ENCODE results near the gene TAAR8. TPM values are rescaled to one million over a fixed set of nuclear protein-coding genes. Genes with fewer than 3 reads are reported as not detected.

TAAR8 gene
- total RNA-seq, 4 donors from 2014 or later: not detected

DNA sequence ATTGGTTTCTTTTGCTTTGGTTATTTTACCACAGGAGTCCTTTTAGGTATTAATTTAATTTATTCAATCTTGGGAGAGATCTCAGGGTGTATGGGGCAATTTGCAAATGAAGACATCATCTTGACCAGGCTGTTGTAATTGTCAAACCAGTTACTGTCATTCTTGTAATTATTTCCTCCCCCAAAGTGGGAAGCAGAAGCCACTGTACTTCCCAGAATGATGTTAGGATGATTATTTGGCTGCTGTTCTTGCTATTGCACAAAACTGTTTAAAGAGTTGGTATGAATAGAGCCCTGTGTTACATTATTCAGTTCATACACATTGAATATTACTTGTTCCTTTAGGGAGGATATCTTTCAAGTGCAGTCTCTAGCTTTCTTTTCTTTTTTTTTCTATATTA is 19.3 kb downstream of the TAAR8 start:
- intact Hi-C loops (cut with DNase I): no loop called here
- DNase-seq: no peak
- Histone ChIP-seq H3K27me3 (no peaks in the 10 kb centered on the region), H3K9me3 (no peaks in the 10 kb centered on the region), H3K4me1 (no peaks in the 10 kb centered on the region), H3K4me3 (replicated peaks in 1 of 3) (no peak overlapping the region), H3K27ac (no peak overlapping the region), H3K36me3 (no peaks in the 10 kb centered on the region)
- no peak for TF ChIP-seq POLR2A (IDR thresholded peaks at IDR 0.05)
- no peak for TF ChIP-seq CTCF (IDR thresholded peaks at IDR 0.05)

DNA sequence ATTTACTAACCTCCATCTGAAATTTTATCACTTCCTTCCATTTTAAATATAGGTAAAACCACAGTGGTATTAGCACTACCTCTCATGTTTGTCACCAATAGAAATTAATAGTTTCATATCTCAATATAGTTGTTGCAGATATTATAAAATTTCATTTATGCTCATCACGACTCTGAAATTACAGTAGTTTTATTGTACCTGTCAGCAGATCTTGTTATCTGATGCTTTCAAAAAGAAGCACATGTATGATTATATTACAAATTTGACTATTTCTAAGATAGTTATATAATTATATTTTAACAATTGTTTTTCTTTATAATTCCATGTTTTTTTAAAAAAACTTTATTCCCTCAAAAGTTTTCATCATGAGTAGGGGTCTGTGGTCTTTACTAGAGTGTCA is 32.2 kb downstream of the TAAR8 start:
- TF ChIP-seq POLR2A (IDR thresholded peaks at IDR 0.05) (no peak), CTCF (IDR thresholded peaks at IDR 0.05) (no peak)
- H3K4me3 ChIP-seq (replicated peaks in 1 of 3): no peak overlapping the region
- H3K27me3 ChIP-seq: no peaks in the 10 kb centered on the region
- no peaks in the 10 kb centered on the region for H3K36me3 ChIP-seq
- no peak for DNase-seq
- no peak overlapping the region for H3K27ac ChIP-seq
- intact Hi-C loops (cut with DNase I): no loop called here
- WGBS, 2 donors: 86 to 89% methylated on average over 1 of the region's 1 CpG
- H3K4me1 ChIP-seq: no peaks in the 10 kb centered on the region
- H3K9me3 ChIP-seq: no peaks in the 10 kb centered on the region

- H3K4me1 ChIP-seq: no peaks in the 10 kb centered on the region
- no peak for DNase-seq
- H3K27ac ChIP-seq: no peak overlapping the region
- WGBS, 2 donors: 63 to 74% methylated on average over 2 of the region's 2 CpGs
- no peak overlapping the region for H3K4me3 ChIP-seq (replicated peaks in 1 of 3)
- TF ChIP-seq CTCF (IDR thresholded peaks at IDR 0.05): no peak
- no peak for TF ChIP-seq POLR2A (IDR thresholded peaks at IDR 0.05)
- no peaks in the 10 kb centered on the region for H3K36me3 ChIP-seq
- intact Hi-C loops (cut with DNase I): no loop called here
- no peaks in the 10 kb centered on the region for H3K9me3 ChIP-seq
- no peaks in the 10 kb centered on the region for H3K27me3 ChIP-seq
Observed at GRCh38 chr6:132587424-132587823, 35.0 kb downstream of the TAAR8 start.

- 79 to 82% methylated on average over 5 of the region's 5 CpGs for WGBS, 2 donors
- H3K36me3 ChIP-seq: no peaks in the 10 kb centered on the region
Observed at GRCh38 chr6:132589454-132589853, 37.0 kb downstream of the TAAR8 start, which contains the start of gene TAAR5. Gene TAAR5 (minus strand): TSS chr6:132589741. CDS start chr6:132589686, 55 bp downstream.

DNA sequence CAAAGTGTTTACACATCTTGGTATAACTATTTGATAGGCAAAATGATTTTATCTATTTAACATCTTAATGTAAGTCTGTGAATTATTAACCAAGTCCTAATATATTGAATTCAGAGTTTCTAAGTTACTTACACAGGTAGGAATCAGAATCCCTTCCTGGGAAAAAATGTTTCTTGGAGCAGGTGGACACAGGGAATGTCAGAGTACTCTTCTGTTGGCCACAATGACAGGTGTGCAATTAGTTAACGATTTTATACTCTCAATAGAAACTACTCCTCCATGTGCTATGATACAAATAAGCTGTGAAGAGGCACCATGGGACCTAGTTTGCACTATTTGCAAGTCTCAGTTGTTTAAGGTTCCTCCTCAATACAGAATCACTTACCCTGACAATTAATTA is 37.9 kb downstream of the TAAR8 start:
- H3K36me3 ChIP-seq: no peaks in the 10 kb centered on the region
- TF ChIP-seq CTCF (IDR thresholded peaks at IDR 0.05): no peak
- H3K9me3 ChIP-seq: no peaks in the 10 kb centered on the region
- intact Hi-C loops (cut with DNase I): no loop called here
- H3K27ac ChIP-seq: no peak overlapping the region
- WGBS, 2 donors: 78 to 83% methylated on average over 1 of the region's 1 CpG
- H3K4me1 ChIP-seq: no peaks in the 10 kb centered on the region
- no peak for DNase-seq
- H3K4me3 ChIP-seq (replicated peaks in 1 of 3): no peak overlapping the region
- no peaks in the 10 kb centered on the region for H3K27me3 ChIP-seq

More at GRCh38 chr6:132589454-132589853, 37.0 kb downstream of the TAAR8 start, which contains the start of gene TAAR5:
- DNase-seq: no peak
- TF ChIP-seq CTCF (IDR thresholded peaks at IDR 0.05) (no peak), POLR2A (IDR thresholded peaks at IDR 0.05) (no peak)
- no peak within 1 kb of the TSS for H3K4me3 ChIP-seq (replicated peaks in 1 of 3)
- intact Hi-C loops (cut with DNase I): no loop called here
- no peaks in the 10 kb centered on the region for H3K9me3 ChIP-seq
- no peaks in the 10 kb centered on the region for H3K4me1 ChIP-seq
- H3K27ac ChIP-seq: no peak within 1 kb of the TSS
- no peaks in the 10 kb centered on the region for H3K27me3 ChIP-seq
